Umbilical cord (tissue), 2 donors: ENCODE results near the gene EPX. TPM values are rescaled to one million over a fixed set of nuclear protein-coding genes. Genes with fewer than 3 reads are reported as not detected.
"Not testable (repeated sequence)": the region's sequence is repeated elsewhere in the genome, so short reads cannot be mapped to it uniquely, and the experiment has no call there.

Experiments
- DNase-seq: peaks from one replicate; pipeline ENCODE4 v3.0.0-alpha.2; 2015; ENCODE audit warnings: low spot score
- total RNA-seq: library from RNA; depleted of rRNA; stranded (reverse); fragments of >200 nt; gene quantifications from one replicate; pipeline ENCODE4 v1.2.3, GENCODE V29; 2014; ENCODE audit warnings: low replicate concordance; ENCODE audit not compliant: insufficient read depth

Gene EPX, protein sequence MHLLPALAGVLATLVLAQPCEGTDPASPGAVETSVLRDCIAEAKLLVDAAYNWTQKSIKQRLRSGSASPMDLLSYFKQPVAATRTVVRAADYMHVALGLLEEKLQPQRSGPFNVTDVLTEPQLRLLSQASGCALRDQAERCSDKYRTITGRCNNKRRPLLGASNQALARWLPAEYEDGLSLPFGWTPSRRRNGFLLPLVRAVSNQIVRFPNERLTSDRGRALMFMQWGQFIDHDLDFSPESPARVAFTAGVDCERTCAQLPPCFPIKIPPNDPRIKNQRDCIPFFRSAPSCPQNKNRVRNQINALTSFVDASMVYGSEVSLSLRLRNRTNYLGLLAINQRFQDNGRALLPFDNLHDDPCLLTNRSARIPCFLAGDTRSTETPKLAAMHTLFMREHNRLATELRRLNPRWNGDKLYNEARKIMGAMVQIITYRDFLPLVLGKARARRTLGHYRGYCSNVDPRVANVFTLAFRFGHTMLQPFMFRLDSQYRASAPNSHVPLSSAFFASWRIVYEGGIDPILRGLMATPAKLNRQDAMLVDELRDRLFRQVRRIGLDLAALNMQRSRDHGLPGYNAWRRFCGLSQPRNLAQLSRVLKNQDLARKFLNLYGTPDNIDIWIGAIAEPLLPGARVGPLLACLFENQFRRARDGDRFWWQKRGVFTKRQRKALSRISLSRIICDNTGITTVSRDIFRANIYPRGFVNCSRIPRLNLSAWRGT
- not detected for total RNA-seq

DNA sequence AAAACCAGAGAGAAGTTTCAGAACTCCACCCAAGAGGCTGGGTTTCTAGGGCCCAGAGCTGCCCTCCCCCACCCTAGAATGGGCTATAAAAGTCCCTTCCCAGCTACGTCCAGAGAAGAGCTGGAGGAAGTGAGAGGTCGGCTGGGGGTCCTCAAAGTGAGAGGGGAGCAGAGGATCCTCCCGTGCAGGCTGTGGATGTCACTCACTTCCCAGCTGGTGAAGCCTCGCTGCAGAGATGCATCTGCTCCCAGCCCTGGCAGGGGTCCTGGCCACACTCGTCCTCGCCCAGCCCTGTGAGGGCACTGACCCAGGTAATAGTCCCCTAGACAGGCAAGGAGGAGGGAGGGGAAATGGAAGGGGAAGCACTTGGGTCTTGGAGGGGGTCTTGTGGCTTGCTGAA is at the start of gene EPX:
EPX (plus strand) TSS at position 115 of the 400 bp plus-strand sequence; CDS start at position 236, 121 bp downstream.
- DNase-seq, result no peak

DNA sequence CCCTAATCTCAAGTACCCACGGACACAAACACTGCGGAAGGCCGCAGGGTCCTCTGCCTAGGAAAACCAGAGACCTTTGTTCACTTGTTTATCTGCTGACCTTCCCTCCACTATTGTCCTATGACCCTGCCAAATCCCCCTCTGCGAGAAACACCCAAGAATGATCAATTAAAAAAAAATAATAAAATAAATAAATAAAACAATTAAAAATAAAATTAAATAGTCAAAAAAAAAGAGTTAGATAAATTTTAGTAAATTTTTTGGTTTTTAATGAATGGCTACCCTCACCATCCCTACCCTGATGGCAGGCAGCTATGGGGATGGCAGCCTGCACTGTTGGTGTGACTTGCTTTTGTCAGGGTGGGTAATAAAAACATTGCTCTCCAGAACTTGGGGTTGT is 49.2 kb upstream of the EPX start:
- DNase-seq, result not testable (repeated sequence)

DNA sequence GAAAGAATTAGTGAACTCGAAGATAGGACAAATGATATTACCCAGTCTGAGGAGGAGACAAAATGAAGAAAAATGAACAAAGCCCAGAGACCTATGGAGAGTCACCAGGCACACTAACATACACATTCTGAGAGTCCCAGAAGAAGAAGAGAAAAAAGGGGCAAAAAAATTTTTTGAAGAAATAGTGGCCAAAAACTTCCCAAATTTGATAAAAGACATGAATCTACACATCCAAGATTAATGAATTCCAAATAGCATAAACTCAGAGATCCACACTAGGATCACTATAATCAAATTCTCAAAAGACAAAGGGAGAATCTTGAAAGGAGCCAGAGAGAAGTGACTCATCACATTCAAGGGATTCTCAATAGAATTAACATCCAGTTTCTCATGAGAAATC is 47.7 kb upstream of the EPX start:
- DNase-seq, result no peak

DNA sequence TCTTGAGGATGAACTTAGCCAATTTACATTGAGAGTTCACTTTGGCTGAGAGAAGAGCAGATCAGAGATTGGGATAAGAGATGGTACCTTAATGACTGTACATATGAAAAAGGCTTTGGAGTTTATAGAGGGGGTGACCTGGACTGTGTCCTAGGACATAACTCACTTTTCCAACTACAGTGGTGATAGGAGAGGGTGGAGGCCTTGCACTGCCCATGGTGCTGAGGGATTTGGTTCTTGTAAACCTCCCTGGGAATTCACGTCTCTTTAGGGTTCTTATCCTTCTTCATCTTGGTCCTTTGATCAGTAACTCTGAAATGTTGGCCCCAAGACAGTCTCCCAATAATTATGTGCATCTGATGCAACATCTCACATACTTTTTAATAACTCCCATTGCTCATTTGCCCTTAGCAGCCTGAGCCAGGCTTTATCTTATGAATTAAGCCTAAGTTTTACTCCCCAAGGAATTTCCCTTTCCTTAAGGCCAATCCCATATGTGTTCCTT is 44.5 kb upstream of the EPX start, which contains the start of gene OR4D1:
OR4D1 (plus strand) TSS at position 455 of the 505 bp plus-strand sequence. CDS start 6,770 bp downstream, outside the sequence.
- no peak for DNase-seq

DNA sequence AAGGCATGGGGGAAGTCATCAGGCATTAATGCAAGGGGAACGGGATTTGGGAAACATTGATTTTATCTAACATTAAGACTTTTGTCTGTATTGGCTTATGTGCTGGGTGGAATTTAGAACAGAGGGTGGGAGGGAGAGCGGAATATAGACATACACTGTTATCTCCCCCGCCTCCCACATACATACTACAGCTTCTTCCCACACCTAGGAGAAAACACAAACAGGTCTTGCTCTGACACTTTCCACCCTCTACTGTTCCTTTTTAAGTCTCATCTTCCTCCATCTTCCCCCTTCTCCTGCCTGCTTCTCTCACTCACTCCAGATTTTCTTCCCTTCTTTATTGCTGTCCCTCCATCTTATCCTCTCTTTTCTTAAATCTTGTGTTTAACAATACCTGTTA is 43.9 kb upstream of the EPX start:
- no peak for DNase-seq

DNA sequence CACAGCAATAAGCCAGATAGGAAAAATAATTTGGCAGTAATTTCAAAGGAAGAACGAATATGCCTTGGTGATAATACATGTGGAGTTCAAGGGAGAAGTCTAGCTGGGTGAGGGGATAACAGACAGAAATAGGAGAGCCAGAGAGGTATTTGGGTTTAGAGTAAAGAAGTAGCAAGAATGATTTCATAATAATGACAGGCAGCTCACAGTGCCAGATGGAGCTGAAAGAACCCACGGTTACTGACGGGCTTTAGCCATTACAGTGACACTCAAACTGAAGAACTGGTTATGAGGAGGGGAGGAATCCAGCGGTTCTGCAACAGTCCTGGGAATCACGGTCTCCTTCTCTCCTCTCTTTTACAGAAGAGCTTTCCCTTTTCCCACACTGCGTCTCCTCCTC is 42.1 kb upstream of the EPX start:
- no peak for DNase-seq

DNA sequence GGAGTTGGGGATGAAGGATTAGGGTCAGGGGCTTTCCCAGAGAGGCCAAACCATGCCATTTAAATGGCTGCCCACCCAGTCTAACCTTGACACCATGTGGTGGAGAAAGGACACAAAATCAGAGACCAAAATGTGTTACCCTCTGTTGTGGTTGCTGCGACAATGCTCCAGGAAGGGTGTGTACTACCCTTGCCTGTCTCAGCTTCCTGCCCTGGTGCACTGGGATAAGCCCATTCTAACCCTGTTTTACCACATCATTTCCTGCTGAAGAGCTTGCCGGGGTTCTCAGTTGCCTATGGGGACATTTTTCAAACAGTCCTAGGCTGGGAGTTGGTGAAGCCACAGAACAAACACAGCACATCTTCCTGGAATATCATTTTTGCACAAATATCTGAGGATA is 39.5 kb upstream of the EPX start:
- no peak for DNase-seq

DNA sequence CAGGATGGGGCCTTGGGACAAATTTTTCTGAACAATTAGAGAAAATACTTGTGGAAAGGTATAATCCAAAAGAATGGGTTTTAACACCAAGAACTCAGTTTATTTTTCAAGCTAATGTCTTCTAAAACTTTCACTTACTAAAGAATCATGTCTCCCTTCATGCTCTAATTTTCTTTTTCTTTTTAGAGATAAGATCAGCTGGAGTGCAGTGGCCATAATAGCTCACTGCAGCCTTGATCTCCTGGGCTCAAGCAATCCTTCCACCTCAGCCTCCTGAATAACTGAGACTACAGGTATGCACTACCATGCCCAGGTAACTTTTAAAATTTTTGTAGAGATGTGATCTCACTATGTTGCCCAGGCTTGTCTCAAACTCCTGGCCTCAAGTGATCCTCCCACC is 38.9 kb upstream of the EPX start:
- DNase-seq, result no peak

DNA sequence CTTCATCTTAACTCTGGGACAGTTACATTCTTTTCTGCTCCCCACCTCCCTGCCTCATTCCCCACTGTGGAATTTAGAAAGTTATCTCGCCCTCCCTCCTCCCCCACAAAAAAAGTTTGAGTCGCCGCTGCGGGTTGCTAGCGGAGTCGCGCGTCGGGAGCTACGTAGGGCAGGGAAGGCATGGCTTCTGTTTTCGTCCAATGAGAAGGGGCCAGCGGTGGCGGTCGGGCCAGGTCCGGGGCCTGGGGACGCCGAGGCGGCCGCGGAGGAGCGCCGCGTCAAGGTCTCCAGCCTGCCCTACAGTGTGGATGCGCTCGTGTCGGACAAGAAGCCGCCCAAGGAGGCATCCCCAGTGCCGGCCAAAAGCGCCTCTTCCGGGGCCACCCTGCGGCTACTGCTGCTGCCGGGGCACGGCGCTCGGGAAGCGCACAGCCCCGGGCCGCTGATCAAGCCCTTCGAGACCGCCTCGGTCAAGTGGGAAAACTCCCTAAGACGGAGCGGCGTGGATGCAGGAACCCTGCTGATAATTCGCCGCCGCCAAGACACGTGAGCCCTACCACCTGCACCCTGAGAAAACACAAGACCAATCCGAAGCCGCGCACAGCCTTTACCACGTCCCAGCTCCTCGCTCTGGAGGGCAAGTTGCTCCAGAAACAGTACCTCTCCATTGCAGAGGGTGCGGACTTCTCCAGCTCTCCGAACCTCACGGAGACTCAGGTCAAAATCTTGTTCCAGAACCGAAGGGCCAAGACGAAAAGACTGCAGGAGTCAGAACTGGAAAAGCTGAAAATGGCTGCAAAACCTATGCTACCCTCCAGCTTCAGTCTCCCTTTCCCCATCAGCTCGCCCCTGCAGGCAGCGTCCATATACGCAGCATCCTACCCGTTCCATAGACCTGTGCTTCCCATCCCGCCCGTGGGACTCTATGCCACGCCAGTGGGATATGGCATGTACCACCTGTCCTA is 35.4 kb upstream of the EPX start:
- DNase-seq, result no peak

DNA sequence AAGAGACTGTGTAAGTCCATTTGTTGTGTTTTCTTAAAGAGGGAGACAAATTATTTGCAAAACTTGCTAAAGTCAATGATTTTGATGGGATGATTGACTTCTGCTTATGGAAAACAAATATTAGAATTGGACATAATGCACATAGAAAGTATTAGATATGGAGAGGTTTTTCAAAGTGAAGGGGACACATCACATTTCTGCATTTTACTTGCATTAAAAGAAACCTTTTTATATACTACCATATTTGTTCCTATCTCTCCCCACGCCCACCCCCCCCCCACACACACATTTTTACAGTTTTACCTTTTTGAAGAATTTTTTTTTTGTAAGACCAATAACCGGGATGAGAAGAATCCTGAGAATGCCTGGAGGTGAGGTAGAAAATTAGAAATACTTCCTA is 34.3 kb upstream of the EPX start:
- DNase-seq, result no peak

DNA sequence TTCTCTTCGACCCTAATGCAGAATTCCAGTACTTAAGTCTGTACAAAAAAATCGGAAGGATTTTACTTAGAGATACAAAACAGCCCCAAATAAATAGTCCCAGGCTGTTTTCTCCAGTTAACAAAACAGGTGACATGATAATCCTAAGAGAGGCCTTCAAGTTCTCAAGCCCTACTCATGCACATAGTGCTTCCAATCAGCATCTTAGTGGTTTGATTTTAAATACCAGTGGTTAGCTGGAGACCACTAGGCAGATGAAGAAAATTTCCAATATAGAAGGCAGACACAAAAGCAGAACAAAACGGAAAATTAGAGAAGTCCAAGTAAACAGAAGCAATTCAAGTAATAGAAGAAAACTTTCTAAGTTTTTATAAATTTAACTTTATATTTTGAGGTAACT is 31.0 kb upstream of the EPX start:
- DNase-seq, result no peak

DNA sequence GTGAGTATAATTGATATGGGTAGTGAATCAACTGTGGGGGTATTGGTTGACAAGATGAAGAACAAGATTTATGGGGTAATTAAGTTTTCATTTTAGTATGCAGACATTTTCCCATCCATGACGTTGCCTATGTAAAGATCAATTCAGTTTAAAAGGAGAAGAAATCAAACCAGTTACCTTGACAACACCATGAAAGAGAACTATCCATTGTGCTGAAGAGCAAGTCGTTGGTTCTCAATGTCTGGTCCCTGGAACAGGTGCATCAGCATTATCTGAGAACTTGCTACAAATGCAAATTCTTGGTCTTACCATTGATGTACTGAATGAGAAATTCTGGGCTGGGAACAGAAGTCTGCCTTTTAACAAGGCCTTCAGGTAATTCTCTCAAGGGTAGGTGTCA is 26.5 kb upstream of the EPX start:
- DNase-seq, result no peak

DNA sequence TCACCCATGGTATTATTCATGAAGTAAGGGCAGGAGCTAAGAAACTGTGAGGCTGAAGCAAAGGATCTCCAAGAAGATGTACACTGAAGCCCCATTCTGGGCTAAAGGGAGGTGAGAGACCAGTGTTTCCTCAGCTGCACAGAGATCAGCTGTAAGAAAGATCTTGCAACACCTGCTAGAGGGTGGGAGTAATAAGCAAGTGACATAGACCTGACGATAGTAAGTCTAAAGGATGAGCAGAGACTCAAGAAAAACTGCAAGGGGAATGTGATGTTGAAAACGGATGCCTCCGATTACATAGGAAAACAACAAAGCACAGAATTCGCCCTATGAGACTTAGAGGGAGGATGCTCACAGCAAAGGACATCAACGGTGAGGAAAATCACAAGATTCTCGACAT is 25.8 kb upstream of the EPX start, which contains the start of gene OR4D2:
OR4D2 (plus strand) TSS at position 301 of the 400 bp plus-strand sequence. CDS start 2,674 bp downstream, outside the sequence.
- DNase-seq, result no peak

DNA sequence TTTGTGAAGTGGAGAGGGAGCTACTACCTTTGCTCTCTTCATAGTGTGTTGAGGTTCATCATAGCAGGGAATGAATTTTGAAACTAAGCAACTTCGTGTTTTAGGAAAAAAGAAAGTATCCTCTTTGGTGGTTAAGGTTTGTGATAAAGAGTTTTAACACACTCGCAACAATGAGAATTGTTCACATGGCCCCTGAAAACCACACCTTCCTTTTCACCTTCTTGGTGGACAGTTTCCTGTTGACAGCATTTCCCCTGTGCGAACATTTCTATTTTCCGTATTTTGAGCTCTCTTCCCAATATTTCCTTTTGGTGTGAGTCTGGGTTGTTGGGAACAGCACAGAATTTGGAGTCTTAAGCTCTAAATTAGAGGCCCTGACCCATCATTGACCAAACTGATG is 21.9 kb upstream of the EPX start:
- DNase-seq, result no peak

DNA sequence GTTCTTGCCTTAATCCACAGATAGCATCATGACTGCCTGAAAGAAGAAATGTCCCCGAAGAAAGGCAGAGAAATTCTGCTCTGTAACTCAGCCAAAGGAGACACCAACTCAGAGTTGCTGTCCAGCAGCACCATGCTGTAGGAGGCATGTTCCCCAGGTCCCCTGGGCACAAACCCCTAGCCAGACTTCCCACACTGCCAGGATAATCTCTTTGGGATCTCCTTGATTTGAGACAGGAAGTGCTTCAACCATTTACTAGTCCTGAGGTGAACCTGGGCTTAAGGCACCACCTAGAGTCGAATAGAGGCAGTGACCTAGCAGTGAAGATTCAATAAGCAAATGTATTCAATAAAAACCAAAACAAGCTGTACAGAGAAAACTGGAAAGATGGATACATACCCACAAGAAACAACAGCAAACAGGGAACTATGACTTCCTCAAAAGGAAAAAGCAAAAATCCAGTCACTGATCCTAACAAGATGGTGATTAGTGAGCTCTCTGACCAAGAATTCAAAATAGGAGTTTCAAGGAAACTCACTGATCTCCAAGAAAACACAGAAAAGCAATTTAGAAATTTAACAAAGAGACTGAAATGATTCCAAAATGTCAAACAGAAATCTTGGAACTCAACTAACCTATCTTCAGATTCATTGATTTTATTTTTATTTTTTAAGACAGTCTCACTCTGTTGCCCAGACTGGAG is 20.0 kb upstream of the EPX start:
- no peak for DNase-seq

DNA sequence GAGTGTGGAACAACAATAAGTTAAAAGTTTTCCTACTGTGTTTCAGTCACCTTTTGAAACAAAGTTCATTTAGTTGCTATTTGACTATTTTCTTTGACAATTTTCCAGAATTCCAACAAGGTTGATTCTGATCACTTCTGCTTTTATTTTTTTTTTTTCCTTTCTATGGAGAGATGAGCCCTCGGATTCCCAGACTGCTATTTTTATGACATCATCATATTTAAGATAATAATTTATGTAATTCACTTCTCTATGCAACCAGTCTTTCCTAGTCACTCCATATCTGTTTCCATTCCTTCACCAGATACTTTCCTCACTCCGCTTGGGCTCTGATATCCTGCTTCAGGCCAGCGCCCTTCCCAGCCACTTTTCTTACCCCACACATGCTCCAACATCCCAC is 17.7 kb upstream of the EPX start:
- DNase-seq, result no peak

DNA sequence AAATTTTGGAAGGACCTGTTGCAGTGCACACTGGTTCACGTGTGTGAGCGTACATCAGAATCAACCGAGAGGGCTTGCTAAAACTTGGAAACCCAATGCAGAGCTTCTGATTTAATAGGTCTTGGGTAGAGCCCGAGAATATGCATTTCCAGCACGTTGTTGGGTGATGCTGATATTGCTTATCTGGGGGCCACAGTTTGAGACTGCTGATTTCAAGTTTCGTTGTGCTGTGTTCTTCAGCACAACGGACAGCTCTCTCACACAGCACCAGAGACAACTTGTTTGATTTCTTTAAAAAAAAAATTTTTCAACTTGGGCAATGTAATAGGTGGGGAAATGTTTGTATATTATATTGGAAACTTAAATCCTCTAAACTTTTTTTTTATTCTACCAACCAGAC is 16.3 kb upstream of the EPX start:
- DNase-seq, result no peak

DNA sequence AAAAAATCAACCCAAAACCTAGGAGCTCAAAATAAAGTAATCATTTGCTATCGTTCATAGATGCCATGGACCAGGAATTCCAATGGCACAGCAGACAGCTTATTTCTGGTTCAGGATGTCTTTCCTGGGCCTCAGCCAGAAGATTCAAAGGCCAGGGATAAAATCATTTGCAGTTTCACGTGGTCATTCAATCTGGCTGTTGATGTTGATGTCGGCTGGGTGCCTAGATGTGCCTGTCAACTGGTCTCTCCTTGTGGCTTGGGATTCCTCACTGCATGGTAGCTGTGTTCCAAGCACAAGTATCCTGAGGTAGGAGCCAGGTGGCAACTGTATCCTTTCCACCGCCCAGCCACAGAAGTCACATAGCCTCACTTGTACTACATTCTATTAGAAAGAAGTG is 10.7 kb upstream of the EPX start:
- no peak for DNase-seq

DNA sequence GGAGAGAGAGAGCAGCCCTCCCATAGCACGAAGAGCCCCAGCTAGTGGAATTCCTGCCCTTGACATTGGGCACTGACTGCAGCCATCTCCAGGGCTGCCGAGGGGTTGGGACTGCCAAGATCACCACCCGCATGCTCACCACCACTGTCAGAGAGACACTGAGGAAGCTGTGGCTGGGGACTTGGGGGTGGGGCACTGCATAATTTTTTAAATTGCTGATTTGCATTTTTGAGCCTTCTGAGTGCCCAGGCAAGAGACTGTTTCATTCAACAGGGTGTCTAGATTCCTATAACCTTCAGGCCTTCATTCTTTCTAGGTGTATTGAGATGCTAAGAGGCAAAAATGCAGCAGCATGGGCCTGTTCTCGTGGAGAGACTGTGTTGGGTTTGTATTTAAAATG is 9.0 kb upstream of the EPX start:
- no peak for DNase-seq

DNA sequence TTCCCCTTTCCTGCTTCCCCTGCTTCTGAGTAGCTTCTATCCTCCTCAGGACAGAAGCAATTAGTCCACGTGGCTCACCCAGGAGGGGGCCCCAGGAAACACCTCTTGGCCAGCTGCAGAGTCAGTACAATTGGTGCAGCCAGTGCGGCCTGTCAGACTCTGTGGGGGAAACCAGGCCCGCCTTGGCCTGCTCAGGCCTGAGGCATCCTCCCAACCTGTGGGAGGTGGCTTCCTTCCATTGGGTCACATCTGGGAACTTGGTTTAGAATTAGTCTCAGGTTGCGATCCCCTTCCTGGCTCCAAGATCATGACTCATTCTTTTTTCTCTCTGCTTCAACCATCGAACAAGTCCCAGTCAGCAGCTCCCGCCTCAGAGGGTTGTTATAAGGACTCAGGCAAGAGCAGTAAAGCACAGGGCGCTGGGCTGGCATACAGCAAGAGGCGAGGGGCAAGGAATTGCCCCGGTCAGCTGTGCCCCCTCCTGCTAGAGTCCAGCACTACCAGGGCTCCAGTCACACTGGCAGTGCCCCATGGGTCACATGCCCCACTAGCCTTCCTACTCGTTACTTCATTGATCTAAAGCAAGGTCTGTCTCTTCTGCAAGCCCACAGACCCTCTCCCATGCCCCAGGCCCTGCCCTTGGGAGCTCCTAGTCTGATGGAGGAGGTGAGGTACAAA is 8.1 kb upstream of the EPX start:
- no peak for DNase-seq
